H1 (cell line): Measurements from ENCODE around the gene COQ2. TPM values are rescaled to one million over a fixed set of nuclear protein-coding genes. Genes with fewer than 3 reads are reported as not detected.

ENCODE experiments used
- EZH2 ChIP-seq: fragments of 200-600 bp; sonication (generic); IDR thresholded peaks from 2 replicates; pipeline ENCODE4 v1.7.1; 2012; ENCODE audit warnings: low read depth, mild to moderate bottlenecking, moderate library complexity, low read length, inconsistent platforms; ENCODE audit not compliant: severe bottlenecking
- FOSL1 ChIP-seq: IDR thresholded peaks from 2 replicates; pipeline ENCODE4 v1.6.1; 2011; ENCODE audit warnings: mild to moderate bottlenecking, low read depth, low read length, moderate library complexity; ENCODE audit not compliant: insufficient read depth
- RNF2 ChIP-seq: fragments of 200-900, 300-1000 bp; sonication (generic); IDR thresholded peaks from 2 replicates; pipeline ENCODE4 v1.7.1; 2016; ENCODE audit warnings: borderline replicate concordance, low read depth, mild to moderate bottlenecking, antibody characterized with exemption, low read length; ENCODE audit not compliant: poor library complexity, severe bottlenecking; ENCODE audit errors: missing control alignments
- SP2 ChIP-seq: IDR thresholded peaks from 2 replicates; pipeline ENCODE4 v1.6.1; 2012; ENCODE audit warnings: mild to moderate bottlenecking, low read length, inconsistent platforms
- TEAD4 ChIP-seq: IDR thresholded peaks from 2 replicates; pipeline ENCODE4 v1.6.1; 2012; ENCODE audit warnings: low read depth, low read length, inconsistent platforms, mixed read lengths
- polyA plus RNA-seq, 7 experiments: library from polyadenylated mRNA; depleted of rRNA in 3 of 7; stranded (reverse) in 5 of 7; unstranded in 2 of 7; fragments of >200 nt in 5 of 7; fragments of 200-250 nt in 2 of 7; gene quantifications; 1 replicate in 5 of 7; 2 replicates in 1 of 7; 4 replicates in 1 of 7; pipeline versions ENCODE4 v1.2.1 to v1.2.3, GENCODE V29; 2011 to 2013; ENCODE audit warnings: missing spikeins in 2 of 7, mixed read lengths in 2 of 7
- total RNA-seq: library from RNA; stranded (reverse); fragmentation: NEBNext Ultra II Directional; extraction: Animal tissue kit (Norgen Biotek cat#: 25700); gene quantifications from 2 replicates; pipeline ENCODE4 v1.2.1, GENCODE V29; 2021
- TF ChIP-seq, protein P1 (sequence below): fragments of 300-600 bp; sonication (generic); IDR thresholded peaks from 2 replicates; pipeline ENCODE4 v1.7.1; 2012; ENCODE audit warnings: low read length, moderate library complexity, mild to moderate bottlenecking, inconsistent platforms; ENCODE audit not compliant: insufficient replicate concordance

The COQ2 gene
- total and polyA plus RNA-seq, 2 of the 8 experiments (the other 6 are each of a cell fraction or from before 2014, with no cell fraction given): 21.5 to 22.9 TPM

DNA sequence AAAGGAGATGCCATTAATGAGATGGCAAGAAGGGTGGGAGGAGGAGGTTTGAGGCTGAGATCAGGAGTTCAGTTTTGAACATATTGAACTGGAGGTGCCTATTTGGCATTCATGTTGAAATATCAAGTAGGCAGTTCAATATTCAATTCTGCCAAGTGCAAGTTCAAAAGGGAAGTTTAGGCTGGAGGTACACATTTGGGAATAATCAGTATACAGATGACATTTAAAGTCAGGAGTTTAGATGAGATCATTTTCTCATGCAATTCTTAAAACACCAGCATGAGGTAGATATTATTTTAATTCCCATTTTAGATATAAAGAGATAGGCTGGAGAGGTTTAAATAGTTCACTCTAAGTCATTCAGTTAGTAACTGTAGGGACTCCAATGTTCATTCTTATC lies 26.1 kb downstream of the COQ2 start (continued):
- TF ChIP-seq, protein P1, sequence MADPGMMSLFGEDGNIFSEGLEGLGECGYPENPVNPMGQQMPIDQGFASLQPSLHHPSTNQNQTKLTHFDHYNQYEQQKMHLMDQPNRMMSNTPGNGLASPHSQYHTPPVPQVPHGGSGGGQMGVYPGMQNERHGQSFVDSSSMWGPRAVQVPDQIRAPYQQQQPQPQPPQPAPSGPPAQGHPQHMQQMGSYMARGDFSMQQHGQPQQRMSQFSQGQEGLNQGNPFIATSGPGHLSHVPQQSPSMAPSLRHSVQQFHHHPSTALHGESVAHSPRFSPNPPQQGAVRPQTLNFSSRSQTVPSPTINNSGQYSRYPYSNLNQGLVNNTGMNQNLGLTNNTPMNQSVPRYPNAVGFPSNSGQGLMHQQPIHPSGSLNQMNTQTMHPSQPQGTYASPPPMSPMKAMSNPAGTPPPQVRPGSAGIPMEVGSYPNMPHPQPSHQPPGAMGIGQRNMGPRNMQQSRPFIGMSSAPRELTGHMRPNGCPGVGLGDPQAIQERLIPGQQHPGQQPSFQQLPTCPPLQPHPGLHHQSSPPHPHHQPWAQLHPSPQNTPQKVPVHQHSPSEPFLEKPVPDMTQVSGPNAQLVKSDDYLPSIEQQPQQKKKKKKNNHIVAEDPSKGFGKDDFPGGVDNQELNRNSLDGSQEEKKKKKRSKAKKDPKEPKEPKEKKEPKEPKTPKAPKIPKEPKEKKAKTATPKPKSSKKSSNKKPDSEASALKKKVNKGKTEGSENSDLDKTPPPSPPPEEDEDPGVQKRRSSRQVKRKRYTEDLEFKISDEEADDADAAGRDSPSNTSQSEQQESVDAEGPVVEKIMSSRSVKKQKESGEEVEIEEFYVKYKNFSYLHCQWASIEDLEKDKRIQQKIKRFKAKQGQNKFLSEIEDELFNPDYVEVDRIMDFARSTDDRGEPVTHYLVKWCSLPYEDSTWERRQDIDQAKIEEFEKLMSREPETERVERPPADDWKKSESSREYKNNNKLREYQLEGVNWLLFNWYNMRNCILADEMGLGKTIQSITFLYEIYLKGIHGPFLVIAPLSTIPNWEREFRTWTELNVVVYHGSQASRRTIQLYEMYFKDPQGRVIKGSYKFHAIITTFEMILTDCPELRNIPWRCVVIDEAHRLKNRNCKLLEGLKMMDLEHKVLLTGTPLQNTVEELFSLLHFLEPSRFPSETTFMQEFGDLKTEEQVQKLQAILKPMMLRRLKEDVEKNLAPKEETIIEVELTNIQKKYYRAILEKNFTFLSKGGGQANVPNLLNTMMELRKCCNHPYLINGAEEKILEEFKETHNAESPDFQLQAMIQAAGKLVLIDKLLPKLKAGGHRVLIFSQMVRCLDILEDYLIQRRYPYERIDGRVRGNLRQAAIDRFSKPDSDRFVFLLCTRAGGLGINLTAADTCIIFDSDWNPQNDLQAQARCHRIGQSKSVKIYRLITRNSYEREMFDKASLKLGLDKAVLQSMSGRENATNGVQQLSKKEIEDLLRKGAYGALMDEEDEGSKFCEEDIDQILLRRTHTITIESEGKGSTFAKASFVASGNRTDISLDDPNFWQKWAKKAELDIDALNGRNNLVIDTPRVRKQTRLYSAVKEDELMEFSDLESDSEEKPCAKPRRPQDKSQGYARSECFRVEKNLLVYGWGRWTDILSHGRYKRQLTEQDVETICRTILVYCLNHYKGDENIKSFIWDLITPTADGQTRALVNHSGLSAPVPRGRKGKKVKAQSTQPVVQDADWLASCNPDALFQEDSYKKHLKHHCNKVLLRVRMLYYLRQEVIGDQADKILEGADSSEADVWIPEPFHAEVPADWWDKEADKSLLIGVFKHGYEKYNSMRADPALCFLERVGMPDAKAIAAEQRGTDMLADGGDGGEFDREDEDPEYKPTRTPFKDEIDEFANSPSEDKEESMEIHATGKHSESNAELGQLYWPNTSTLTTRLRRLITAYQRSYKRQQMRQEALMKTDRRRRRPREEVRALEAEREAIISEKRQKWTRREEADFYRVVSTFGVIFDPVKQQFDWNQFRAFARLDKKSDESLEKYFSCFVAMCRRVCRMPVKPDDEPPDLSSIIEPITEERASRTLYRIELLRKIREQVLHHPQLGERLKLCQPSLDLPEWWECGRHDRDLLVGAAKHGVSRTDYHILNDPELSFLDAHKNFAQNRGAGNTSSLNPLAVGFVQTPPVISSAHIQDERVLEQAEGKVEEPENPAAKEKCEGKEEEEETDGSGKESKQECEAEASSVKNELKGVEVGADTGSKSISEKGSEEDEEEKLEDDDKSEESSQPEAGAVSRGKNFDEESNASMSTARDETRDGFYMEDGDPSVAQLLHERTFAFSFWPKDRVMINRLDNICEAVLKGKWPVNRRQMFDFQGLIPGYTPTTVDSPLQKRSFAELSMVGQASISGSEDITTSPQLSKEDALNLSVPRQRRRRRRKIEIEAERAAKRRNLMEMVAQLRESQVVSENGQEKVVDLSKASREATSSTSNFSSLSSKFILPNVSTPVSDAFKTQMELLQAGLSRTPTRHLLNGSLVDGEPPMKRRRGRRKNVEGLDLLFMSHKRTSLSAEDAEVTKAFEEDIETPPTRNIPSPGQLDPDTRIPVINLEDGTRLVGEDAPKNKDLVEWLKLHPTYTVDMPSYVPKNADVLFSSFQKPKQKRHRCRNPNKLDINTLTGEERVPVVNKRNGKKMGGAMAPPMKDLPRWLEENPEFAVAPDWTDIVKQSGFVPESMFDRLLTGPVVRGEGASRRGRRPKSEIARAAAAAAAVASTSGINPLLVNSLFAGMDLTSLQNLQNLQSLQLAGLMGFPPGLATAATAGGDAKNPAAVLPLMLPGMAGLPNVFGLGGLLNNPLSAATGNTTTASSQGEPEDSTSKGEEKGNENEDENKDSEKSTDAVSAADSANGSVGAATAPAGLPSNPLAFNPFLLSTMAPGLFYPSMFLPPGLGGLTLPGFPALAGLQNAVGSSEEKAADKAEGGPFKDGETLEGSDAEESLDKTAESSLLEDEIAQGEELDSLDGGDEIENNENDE: no peak
- TF ChIP-seq TEAD4 (no peak), RNF2 (no peak), EZH2 (no peak), FOSL1 (no peak), SP2 (no peak)
- TF ChIP-seq, all 59 proteins: peak for 0
